Tongue (tissue), 2 donors: Measurements from ENCODE around the gene CD72. TPM values are rescaled to one million over a fixed set of nuclear protein-coding genes. Genes with fewer than 3 reads are reported as not detected.
A peak's percentile ranks its signal among the peaks of the same experiment; 100 is the strongest.

Source experiments
- DNase-seq: peaks from one replicate; pipeline ENCODE4 v3.0.0-alpha.2; 2015
- total RNA-seq: library from RNA; depleted of rRNA; stranded (reverse); fragments of >200 nt; gene quantifications from one replicate; pipeline ENCODE4 v1.2.3, GENCODE V29; 2014

CD72 gene
- total RNA-seq, result 1.7 TPM

GRCh38 chr9:35618325-35618727 lies at the start of gene CD72:
CD72 (minus strand) TSS chr9:35618413; CDS start chr9:35618303, 110 bp downstream.
- no peak for DNase-seq

GRCh38 chr9:35667939-35668338 lies 49.7 kb upstream of the CD72 start:
- no peak for DNase-seq

- no peak for DNase-seq
Measured at GRCh38 chr9:35666549-35666948, 48.3 kb upstream of the CD72 start.

- no peak for DNase-seq
Measured at GRCh38 chr9:35666045-35666444, 47.8 kb upstream of the CD72 start.

GRCh38 chr9:35665471-35665818 lies 47.2 kb upstream of the CD72 start:
- DNase-seq, result no peak

- peak; percentile 91 for DNase-seq
Measured at GRCh38 chr9:35664531-35665470, 46.6 kb upstream of the CD72 start, which contains the start of gene ARHGEF39. ARHGEF39 (minus strand) TSS chr9:35665195; CDS start chr9:35665169, 26 bp downstream.

GRCh38 chr9:35662437-35662836 lies 44.2 kb upstream of the CD72 start:
- DNase-seq, result no peak

GRCh38 chr9:35661756-35662350 lies 43.6 kb upstream of the CD72 start:
- no peak for DNase-seq

GRCh38 chr9:35660966-35661415 lies 42.8 kb upstream of the CD72 start:
- DNase-seq, result peak; percentile 57

GRCh38 chr9:35659340-35659739 lies 41.1 kb upstream of the CD72 start:
- peak; percentile 22 for DNase-seq

GRCh38 chr9:35658968-35659220 lies 40.7 kb upstream of the CD72 start:
- peak; percentile 51 for DNase-seq

GRCh38 chr9:35658137-35658967 lies 40.1 kb upstream of the CD72 start, which contains the start of gene CCDC107:
CCDC107 (plus strand) TSS chr9:35658292; CDS start chr9:35658380, 88 bp downstream.
- DNase-seq, result peak; percentile 96

- DNase-seq, result peak; percentile 99
Measured at GRCh38 chr9:35657546-35658136, 39.4 kb upstream of the CD72 start, which contains the start of gene RMRP. RMRP (minus strand) TSS chr9:35658019.

GRCh38 chr9:35656831-35657545 lies 38.8 kb upstream of the CD72 start:
- DNase-seq, result no peak

GRCh38 chr9:35656348-35656747 lies 38.1 kb upstream of the CD72 start:
- no peak for DNase-seq

- DNase-seq, result no peak
Measured at GRCh38 chr9:35653611-35654010, 35.4 kb upstream of the CD72 start.

GRCh38 chr9:35652829-35653209 lies 34.6 kb upstream of the CD72 start:
- DNase-seq, result no peak

- no peak for DNase-seq
Measured at GRCh38 chr9:35651956-35652828, 34.0 kb upstream of the CD72 start.

- no peak for DNase-seq
Measured at GRCh38 chr9:35650341-35651158, 32.3 kb upstream of the CD72 start, which contains the start of gene SIT1. SIT1 (minus strand) TSS chr9:35650931; CDS start chr9:35650853, 78 bp downstream.
